ENCODE results near the gene TUBB2A. TPM values are rescaled to one million over a fixed set of nuclear protein-coding genes. Genes with fewer than 3 reads are reported as not detected.

The TUBB2A gene
- total and polyA plus RNA-seq, 2 of the 13 experiments (the other 11 are each of a cell fraction or from before 2014, with no cell fraction given): 35.3 to 106 TPM

- TF ChIP-seq, protein P1, sequence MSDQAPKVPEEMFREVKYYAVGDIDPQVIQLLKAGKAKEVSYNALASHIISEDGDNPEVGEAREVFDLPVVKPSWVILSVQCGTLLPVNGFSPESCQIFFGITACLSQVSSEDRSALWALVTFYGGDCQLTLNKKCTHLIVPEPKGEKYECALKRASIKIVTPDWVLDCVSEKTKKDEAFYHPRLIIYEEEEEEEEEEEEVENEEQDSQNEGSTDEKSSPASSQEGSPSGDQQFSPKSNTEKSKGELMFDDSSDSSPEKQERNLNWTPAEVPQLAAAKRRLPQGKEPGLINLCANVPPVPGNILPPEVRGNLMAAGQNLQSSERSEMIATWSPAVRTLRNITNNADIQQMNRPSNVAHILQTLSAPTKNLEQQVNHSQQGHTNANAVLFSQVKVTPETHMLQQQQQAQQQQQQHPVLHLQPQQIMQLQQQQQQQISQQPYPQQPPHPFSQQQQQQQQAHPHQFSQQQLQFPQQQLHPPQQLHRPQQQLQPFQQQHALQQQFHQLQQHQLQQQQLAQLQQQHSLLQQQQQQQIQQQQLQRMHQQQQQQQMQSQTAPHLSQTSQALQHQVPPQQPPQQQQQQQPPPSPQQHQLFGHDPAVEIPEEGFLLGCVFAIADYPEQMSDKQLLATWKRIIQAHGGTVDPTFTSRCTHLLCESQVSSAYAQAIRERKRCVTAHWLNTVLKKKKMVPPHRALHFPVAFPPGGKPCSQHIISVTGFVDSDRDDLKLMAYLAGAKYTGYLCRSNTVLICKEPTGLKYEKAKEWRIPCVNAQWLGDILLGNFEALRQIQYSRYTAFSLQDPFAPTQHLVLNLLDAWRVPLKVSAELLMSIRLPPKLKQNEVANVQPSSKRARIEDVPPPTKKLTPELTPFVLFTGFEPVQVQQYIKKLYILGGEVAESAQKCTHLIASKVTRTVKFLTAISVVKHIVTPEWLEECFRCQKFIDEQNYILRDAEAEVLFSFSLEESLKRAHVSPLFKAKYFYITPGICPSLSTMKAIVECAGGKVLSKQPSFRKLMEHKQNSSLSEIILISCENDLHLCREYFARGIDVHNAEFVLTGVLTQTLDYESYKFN (CRISPR knock-in tag; conservative IDR thresholded peaks at IDR 0.05): peak; percentile 78
- no peak for TF ChIP-seq ATAD3A (CRISPR knock-in tag; IDR thresholded peaks at IDR 0.05)
- TF ChIP-seq ZNF841 (CRISPR knock-in tag; IDR thresholded peaks at IDR 0.05; ENCODE audit: borderline replicate concordance): peak; percentile 87; the same call in 1 of the 2 replicates
- TF ChIP-seq CHD4 (IDR thresholded peaks at IDR 0.05; ENCODE audit: borderline replicate concordance, low read length): no peak
- TF ChIP-seq ZNF768 (CRISPR knock-in tag; IDR thresholded peaks at IDR 0.05): peak; percentile 60
- TF ChIP-seq ZFP62 (CRISPR knock-in tag; IDR thresholded peaks at IDR 0.05): no peak
- peak; percentile 75 for TF ChIP-seq IRF2 (CRISPR knock-in tag; IDR thresholded peaks at IDR 0.05)
- TF ChIP-seq AKAP8 (CRISPR knock-in tag; IDR thresholded peaks at IDR 0.05): peak; percentile 47; the same call in 1 of the 2 replicates
- peak; percentile 88 for TF ChIP-seq MAX (IDR thresholded peaks at IDR 0.05)
- no peak; the same call in 1 of the 2 replicates for TF ChIP-seq ZSCAN29 (CRISPR knock-in tag; conservative IDR thresholded peaks at IDR 0.05)
- TF ChIP-seq ATM (IDR thresholded peaks at IDR 0.05; ENCODE audit: borderline replicate concordance): no peak
Measured at GRCh38 chr6:3162565-3163247, 5.4 kb upstream of the TUBB2A start (continued).

Data from HepG2 (cell line).